ENCODE results near the gene MORN1. TPM values are rescaled to one million over a fixed set of nuclear protein-coding genes. Genes with fewer than 3 reads are reported as not detected.

MORN1 gene
- total and polyA plus RNA-seq, 2 donors, result 5.7 to 6.4 TPM

- Histone ChIP-seq H3K4me1 (ENCODE audit: control insufficient read depth in 2 of 2, insufficient read depth in 2 of 2, low read length in 2 of 2) (no peaks in the 10 kb centered on the region), H3K36me3 (ENCODE audit: control insufficient read depth in 2 of 2, insufficient read depth in 2 of 2, low read length in 1 of 2) (peaks cover 58 to 78% of the 10 kb centered on the region in 2 donors), H3K9me3 (ENCODE audit: control insufficient read depth in 2 of 2, insufficient read depth in 1 of 2, low read length in 1 of 2) (peaks cover 0 to 3% of the 10 kb centered on the region in 2 donors), H3K27me3 (ENCODE audit: control insufficient read depth in 2 of 2, insufficient read depth in 1 of 2, low read length in 1 of 2) (no peaks in the 10 kb centered on the region), H3K4me3 (ENCODE audit: low read length in 2 of 2) (no peak overlapping the region), H3K27ac (ENCODE audit: low read depth in 1 of 2, low read length in 1 of 2) (no peak overlapping the region)
- WGBS, result 95% methylated on average over 29 of the region's 29 CpGs
- DNase-seq (ENCODE audit: low read depth in 6 of 9, low spot score in 9 of 9), result no peak
Measured at GRCh38 chr1:2404142-2404889, 13.0 kb upstream of the MORN1 start.

- WGBS, result 96% methylated on average over 19 of the region's 19 CpGs
- Histone ChIP-seq H3K27me3 (ENCODE audit: control insufficient read depth in 2 of 2, insufficient read depth in 1 of 2, low read length in 1 of 2) (no peaks in the 10 kb centered on the region), H3K36me3 (ENCODE audit: control insufficient read depth in 2 of 2, insufficient read depth in 2 of 2, low read length in 1 of 2) (peaks cover 66 to 85% of the 10 kb centered on the region in 2 donors), H3K27ac (ENCODE audit: low read depth in 1 of 2, low read length in 1 of 2) (no peak overlapping the region), H3K9me3 (ENCODE audit: control insufficient read depth in 2 of 2, insufficient read depth in 1 of 2, low read length in 1 of 2) (peaks cover 0 to 3% of the 10 kb centered on the region in 2 donors), H3K4me3 (ENCODE audit: low read length in 2 of 2) (no peak overlapping the region), H3K4me1 (ENCODE audit: control insufficient read depth in 2 of 2, insufficient read depth in 2 of 2, low read length in 2 of 2) (no peaks in the 10 kb centered on the region)
- no peak for DNase-seq (ENCODE audit: low read depth in 6 of 9, low spot score in 9 of 9)
Measured at GRCh38 chr1:2403273-2403672, 11.9 kb upstream of the MORN1 start.

- Histone ChIP-seq H3K36me3 (ENCODE audit: control insufficient read depth in 2 of 2, insufficient read depth in 2 of 2, low read length in 1 of 2) (peaks cover 70 to 90% of the 10 kb centered on the region in 2 donors), H3K4me3 (ENCODE audit: low read length in 2 of 2) (no peak overlapping the region), H3K27me3 (ENCODE audit: control insufficient read depth in 2 of 2, insufficient read depth in 1 of 2, low read length in 1 of 2) (no peaks in the 10 kb centered on the region), H3K27ac (ENCODE audit: low read depth in 1 of 2, low read length in 1 of 2) (no peak overlapping the region), H3K4me1 (ENCODE audit: control insufficient read depth in 2 of 2, insufficient read depth in 2 of 2, low read length in 2 of 2) (no peaks in the 10 kb centered on the region), H3K9me3 (ENCODE audit: control insufficient read depth in 2 of 2, insufficient read depth in 1 of 2, low read length in 1 of 2) (peaks cover 0 to 3% of the 10 kb centered on the region in 2 donors)
- DNase-seq (ENCODE audit: low read depth in 6 of 9, low spot score in 9 of 9), result no peak
- 98% methylated on average over 23 of the region's 23 CpGs for WGBS
Measured at GRCh38 chr1:2402420-2402819, 11.1 kb upstream of the MORN1 start.

GRCh38 chr1:2400950-2401649 is 9.7 kb upstream of the MORN1 start:
- Histone ChIP-seq H3K36me3 (ENCODE audit: control insufficient read depth in 2 of 2, insufficient read depth in 2 of 2, low read length in 1 of 2) (peaks cover 81 to 93% of the 10 kb centered on the region in 2 donors), H3K4me3 (ENCODE audit: low read length in 2 of 2) (no peak overlapping the region), H3K9me3 (ENCODE audit: control insufficient read depth in 2 of 2, insufficient read depth in 1 of 2, low read length in 1 of 2) (peaks cover 0 to 3% of the 10 kb centered on the region in 2 donors), H3K4me1 (ENCODE audit: control insufficient read depth in 2 of 2, insufficient read depth in 2 of 2, low read length in 2 of 2) (no peaks in the 10 kb centered on the region), H3K27me3 (ENCODE audit: control insufficient read depth in 2 of 2, insufficient read depth in 1 of 2, low read length in 1 of 2) (no peaks in the 10 kb centered on the region), H3K27ac (ENCODE audit: low read depth in 1 of 2, low read length in 1 of 2) (peak overlapping the region in 1 of 2 donors; percentile 42)
- WGBS, result 92% methylated on average over 14 of the region's 14 CpGs
- no peak for DNase-seq (ENCODE audit: low read depth in 6 of 9, low spot score in 9 of 9)

GRCh38 chr1:2400576-2400909 is 9.2 kb upstream of the MORN1 start:
- peaks cover 0 to 3% of the 10 kb centered on the region in 2 donors for H3K9me3 ChIP-seq (ENCODE audit: control insufficient read depth in 2 of 2, insufficient read depth in 1 of 2, low read length in 1 of 2)
- H3K27me3 ChIP-seq (ENCODE audit: control insufficient read depth in 2 of 2, insufficient read depth in 1 of 2, low read length in 1 of 2), result no peaks in the 10 kb centered on the region
- DNase-seq (ENCODE audit: low read depth in 6 of 9, low spot score in 9 of 9), result no peak
- H3K36me3 ChIP-seq (ENCODE audit: control insufficient read depth in 2 of 2, insufficient read depth in 2 of 2, low read length in 1 of 2), result peaks cover 85 to 95% of the 10 kb centered on the region in 2 donors
- H3K4me1 ChIP-seq (ENCODE audit: control insufficient read depth in 2 of 2, insufficient read depth in 2 of 2, low read length in 2 of 2), result no peaks in the 10 kb centered on the region
- WGBS, result 97% methylated on average over 10 of the region's 10 CpGs
- H3K4me3 ChIP-seq (ENCODE audit: low read length in 2 of 2), result no peak overlapping the region
- no peak overlapping the region for H3K27ac ChIP-seq (ENCODE audit: low read depth in 1 of 2, low read length in 1 of 2)

DNA sequence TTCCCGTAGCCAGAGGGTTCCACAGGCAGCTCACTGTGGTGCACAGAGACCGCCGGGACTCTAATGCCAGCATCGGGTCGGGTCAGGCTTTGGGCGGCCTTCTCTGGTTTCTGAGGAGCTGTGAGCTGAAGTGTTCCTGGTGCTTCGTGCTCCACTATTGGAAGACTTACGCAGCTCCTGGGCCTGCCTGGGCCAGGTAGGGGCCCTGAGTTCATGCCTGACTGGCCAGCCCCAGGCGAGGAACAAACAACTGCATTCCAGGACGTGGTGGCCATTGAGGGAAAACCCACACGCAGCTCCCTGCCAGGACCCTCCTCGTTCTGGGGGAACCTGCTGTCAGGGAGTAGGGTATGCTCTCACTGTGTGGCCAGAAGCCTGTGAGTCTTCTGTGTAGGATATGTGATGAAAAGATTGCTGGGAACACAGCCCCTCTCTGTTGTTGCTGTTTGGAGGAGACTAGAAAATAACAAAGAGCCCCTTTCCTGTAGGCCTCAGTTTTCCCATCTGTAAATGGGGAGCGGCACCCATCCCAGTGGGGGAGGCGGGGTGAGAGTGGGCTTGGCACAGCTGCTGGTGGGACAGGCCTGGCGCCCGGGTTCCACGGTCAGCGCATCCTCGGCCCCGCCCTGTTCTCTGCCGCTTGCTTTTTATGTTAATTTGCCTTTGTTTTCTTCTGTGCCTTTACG is 8.7 kb upstream of the MORN1 start:
- Histone ChIP-seq H3K9me3 (ENCODE audit: control insufficient read depth in 2 of 2, insufficient read depth in 1 of 2, low read length in 1 of 2) (peaks cover 0 to 3% of the 10 kb centered on the region in 2 donors), H3K4me1 (ENCODE audit: control insufficient read depth in 2 of 2, insufficient read depth in 2 of 2, low read length in 2 of 2) (no peaks in the 10 kb centered on the region), H3K4me3 (ENCODE audit: low read length in 2 of 2) (no peak overlapping the region), H3K36me3 (ENCODE audit: control insufficient read depth in 2 of 2, insufficient read depth in 2 of 2, low read length in 1 of 2) (peaks cover 83 to 93% of the 10 kb centered on the region in 2 donors), H3K27me3 (ENCODE audit: control insufficient read depth in 2 of 2, insufficient read depth in 1 of 2, low read length in 1 of 2) (no peaks in the 10 kb centered on the region), H3K27ac (ENCODE audit: low read depth in 1 of 2, low read length in 1 of 2) (no peak overlapping the region)
- DNase-seq (ENCODE audit: low read depth in 6 of 9, low spot score in 9 of 9), result no peak
- 96% methylated on average over 22 of the region's 22 CpGs for WGBS

GRCh38 chr1:2398871-2399270 is 7.5 kb upstream of the MORN1 start:
- Histone ChIP-seq H3K27ac (ENCODE audit: low read depth in 1 of 2, low read length in 1 of 2) (no peak overlapping the region), H3K4me1 (ENCODE audit: control insufficient read depth in 2 of 2, insufficient read depth in 2 of 2, low read length in 2 of 2) (no peaks in the 10 kb centered on the region), H3K36me3 (ENCODE audit: control insufficient read depth in 2 of 2, insufficient read depth in 2 of 2, low read length in 1 of 2) (peaks cover 80 to 85% of the 10 kb centered on the region in 2 donors), H3K4me3 (ENCODE audit: low read length in 2 of 2) (no peak overlapping the region), H3K9me3 (ENCODE audit: control insufficient read depth in 2 of 2, insufficient read depth in 1 of 2, low read length in 1 of 2) (peaks cover 0 to 3% of the 10 kb centered on the region in 2 donors), H3K27me3 (ENCODE audit: control insufficient read depth in 2 of 2, insufficient read depth in 1 of 2, low read length in 1 of 2) (no peaks in the 10 kb centered on the region)
- 96% methylated on average over 7 of the region's 7 CpGs for WGBS
- DNase-seq (ENCODE audit: low read depth in 6 of 9, low spot score in 9 of 9), result no peak

DNA sequence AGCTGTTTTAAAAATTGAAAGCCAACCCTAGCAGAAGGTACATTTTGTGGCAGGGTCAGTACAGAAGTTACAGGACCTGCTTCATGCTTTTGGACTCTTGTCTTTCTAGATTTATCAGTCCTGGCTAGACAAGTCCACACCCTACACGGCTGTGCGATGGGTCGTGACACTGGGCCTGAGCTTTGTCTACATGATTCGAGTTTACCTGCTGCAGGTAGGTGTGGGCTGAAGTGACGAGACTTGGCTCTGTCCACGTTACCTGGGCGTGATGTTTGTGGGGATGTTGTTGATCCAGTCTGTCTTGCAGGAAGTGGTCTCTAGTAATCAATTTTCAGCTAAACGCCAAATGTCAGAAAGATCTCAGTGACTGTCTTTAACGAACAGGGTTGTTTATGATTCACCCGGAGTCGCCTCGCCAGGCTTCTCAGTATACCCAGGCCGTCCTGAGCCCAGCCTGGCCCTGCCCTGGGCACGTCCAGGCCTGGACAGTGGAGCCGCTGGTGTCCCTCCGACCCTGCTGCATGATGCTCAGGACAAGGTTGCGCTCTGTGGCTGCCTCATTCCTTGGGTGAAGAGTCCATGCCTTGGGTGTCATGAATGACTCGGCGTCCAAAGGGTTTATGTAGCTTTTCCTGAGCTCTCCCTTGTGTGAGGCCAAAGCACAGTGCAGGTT is 5.8 kb upstream of the MORN1 start:
- H3K27me3 ChIP-seq (ENCODE audit: control insufficient read depth in 2 of 2, insufficient read depth in 1 of 2, low read length in 1 of 2), result no peaks in the 10 kb centered on the region
- no peak overlapping the region for H3K27ac ChIP-seq (ENCODE audit: low read depth in 1 of 2, low read length in 1 of 2)
- no peak for DNase-seq (ENCODE audit: low read depth in 6 of 9, low spot score in 9 of 9)
- 96% methylated on average over 19 of the region's 19 CpGs for WGBS
- H3K4me3 ChIP-seq (ENCODE audit: low read length in 2 of 2), result no peak overlapping the region
- H3K4me1 ChIP-seq (ENCODE audit: control insufficient read depth in 2 of 2, insufficient read depth in 2 of 2, low read length in 2 of 2), result peaks cover 7 to 16% of the 10 kb centered on the region in 2 donors
- H3K9me3 ChIP-seq (ENCODE audit: control insufficient read depth in 2 of 2, insufficient read depth in 1 of 2, low read length in 1 of 2), result peaks cover 0 to 3% of the 10 kb centered on the region in 2 donors
- peaks cover 77 to 78% of the 10 kb centered on the region in 2 donors for H3K36me3 ChIP-seq (ENCODE audit: control insufficient read depth in 2 of 2, insufficient read depth in 2 of 2, low read length in 1 of 2)
